ENCODE measurements around the gene TMEM52.
"Not testable (repeated sequence)": the region's sequence is repeated elsewhere in the genome, so short reads cannot be mapped to it uniquely, and the experiment has no call there.

Gene TMEM52

GRCh38 chr1:1945782-1946393, 26.8 kb upstream of the TMEM52 start:
- no peak for DNase-seq

- DNase-seq = no peak
Measured at GRCh38 chr1:1943834-1944570, 24.9 kb upstream of the TMEM52 start.

- DNase-seq = no peak
Measured at GRCh38 chr1:1942753-1943656, 23.9 kb upstream of the TMEM52 start.

- DNase-seq = no peak
Measured at GRCh38 chr1:1941868-1942752, 23.0 kb upstream of the TMEM52 start.

GRCh38 chr1:1941211-1941841, 22.2 kb upstream of the TMEM52 start:
- DNase-seq = no peak

- no peak for DNase-seq
Measured at GRCh38 chr1:1940123-1940425, 21.0 kb upstream of the TMEM52 start.

- DNase-seq = no peak
Measured at GRCh38 chr1:1939296-1940122, 20.4 kb upstream of the TMEM52 start.

- DNase-seq = no peak
Measured at GRCh38 chr1:1938613-1939295, 19.7 kb upstream of the TMEM52 start.

- DNase-seq = no peak
Measured at GRCh38 chr1:1938276-1938573, 19.1 kb upstream of the TMEM52 start.

GRCh38 chr1:1937549-1938275, 18.6 kb upstream of the TMEM52 start:
- DNase-seq = no peak

GRCh38 chr1:1937061-1937460, 18.0 kb upstream of the TMEM52 start:
- DNase-seq = no peak

GRCh38 chr1:1934848-1935247, 15.8 kb upstream of the TMEM52 start:
- DNase-seq = not testable (repeated sequence)

GRCh38 chr1:1929639-1930545, 10.8 kb upstream of the TMEM52 start:
- DNase-seq = no peak

GRCh38 chr1:1929102-1929638, 10.1 kb upstream of the TMEM52 start:
- DNase-seq = no peak

- DNase-seq = no peak
Measured at GRCh38 chr1:1928231-1929101, 9.4 kb upstream of the TMEM52 start.

- DNase-seq = no peak
Measured at GRCh38 chr1:1927751-1928150, 8.7 kb upstream of the TMEM52 start.

- no peak for DNase-seq
Measured at GRCh38 chr1:1926886-1927660, 8.0 kb upstream of the TMEM52 start.
